GM13976 (cell line): ENCODE results near the gene SOBP.
A peak's percentile ranks its signal among the peaks of the same experiment; 100 is the strongest.

Source experiments
- DNase-seq: peaks from one replicate; pipeline ENCODE4 v3.0.0; 2012; ENCODE audit warnings: low spot score
- in situ Hi-C: fragments of 300-500 bp; cut with MboI; formaldehyde crosslinking; loops from one replicate; pipeline ENCODE4 v1.12.0; 2022; ENCODE audit warnings: low sequenced_read_pairs, mixed read lengths, inconsistent platforms; ENCODE audit not compliant: unreplicated experiment
- TF ChIP-seq, protein P1 (sequence below): IDR thresholded peaks from 2 replicates; pipeline ENCODE4 v1.5.1; 2012; ENCODE audit warnings: borderline replicate concordance, mild to moderate bottlenecking; ENCODE audit not compliant: insufficient read depth; ENCODE audit errors: extremely low read depth, missing control alignments, control extremely low read depth

Gene SOBP, protein sequence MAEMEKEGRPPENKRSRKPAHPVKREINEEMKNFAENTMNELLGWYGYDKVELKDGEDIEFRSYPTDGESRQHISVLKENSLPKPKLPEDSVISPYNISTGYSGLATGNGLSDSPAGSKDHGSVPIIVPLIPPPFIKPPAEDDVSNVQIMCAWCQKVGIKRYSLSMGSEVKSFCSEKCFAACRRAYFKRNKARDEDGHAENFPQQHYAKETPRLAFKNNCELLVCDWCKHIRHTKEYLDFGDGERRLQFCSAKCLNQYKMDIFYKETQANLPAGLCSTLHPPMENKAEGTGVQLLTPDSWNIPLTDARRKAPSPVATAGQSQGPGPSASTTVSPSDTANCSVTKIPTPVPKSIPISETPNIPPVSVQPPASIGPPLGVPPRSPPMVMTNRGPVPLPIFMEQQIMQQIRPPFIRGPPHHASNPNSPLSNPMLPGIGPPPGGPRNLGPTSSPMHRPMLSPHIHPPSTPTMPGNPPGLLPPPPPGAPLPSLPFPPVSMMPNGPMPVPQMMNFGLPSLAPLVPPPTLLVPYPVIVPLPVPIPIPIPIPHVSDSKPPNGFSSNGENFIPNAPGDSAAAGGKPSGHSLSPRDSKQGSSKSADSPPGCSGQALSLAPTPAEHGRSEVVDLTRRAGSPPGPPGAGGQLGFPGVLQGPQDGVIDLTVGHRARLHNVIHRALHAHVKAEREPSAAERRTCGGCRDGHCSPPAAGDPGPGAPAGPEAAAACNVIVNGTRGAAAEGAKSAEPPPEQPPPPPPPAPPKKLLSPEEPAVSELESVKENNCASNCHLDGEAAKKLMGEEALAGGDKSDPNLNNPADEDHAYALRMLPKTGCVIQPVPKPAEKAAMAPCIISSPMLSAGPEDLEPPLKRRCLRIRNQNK

DNA sequence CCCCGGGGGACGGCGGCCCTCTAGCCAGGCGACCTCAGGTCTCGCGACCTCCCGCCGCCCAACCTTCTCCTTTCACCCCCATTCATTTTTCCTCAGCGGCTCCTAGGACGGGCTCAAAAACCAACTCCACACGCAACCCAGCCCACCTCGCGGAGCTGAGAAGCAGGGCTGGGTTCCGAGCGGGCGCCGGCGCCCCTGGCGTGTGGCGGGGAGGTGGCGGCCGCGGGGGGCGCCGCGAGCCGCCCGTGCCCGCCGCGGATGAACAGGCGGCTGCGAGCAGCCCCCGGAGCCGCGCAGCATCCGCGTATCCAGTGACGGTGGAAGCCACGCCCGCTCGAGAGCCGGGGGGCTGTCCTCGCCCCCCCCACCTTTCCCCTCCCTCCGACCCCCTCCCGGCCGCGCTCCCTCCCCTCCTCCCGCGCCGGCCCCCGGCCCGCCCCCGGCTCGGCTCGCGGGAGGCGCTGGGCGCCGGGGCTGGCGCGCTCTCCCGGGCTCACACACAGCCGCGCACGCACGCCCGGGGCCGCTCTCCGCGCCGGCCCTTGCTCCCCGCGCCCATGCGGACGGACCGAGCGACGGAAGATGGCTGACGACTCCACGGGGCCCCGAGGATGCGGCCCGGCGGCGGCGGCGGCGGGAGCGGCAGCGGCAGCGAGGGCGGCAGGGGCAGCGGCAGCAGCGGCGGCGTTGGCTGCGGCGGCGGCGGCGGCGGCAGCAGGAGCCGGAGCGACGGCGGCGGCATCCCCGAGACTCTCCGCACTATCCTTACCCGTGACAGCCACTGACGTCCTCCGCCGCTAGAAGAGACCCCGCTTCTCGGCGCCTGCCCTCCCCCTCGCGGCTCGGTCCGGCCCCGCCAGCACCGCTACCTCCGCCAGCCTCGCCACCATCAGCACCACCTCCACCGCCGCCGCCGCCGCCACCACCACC, at the start of gene SOBP:
SOBP (plus strand) TSS at position 482 of the 930 bp plus-strand sequence. CDS start 500 bp downstream, outside the sequence.
- peak; percentile 68 for DNase-seq
- in situ Hi-C loops, result no loop called here
- TF ChIP-seq, protein P1, sequence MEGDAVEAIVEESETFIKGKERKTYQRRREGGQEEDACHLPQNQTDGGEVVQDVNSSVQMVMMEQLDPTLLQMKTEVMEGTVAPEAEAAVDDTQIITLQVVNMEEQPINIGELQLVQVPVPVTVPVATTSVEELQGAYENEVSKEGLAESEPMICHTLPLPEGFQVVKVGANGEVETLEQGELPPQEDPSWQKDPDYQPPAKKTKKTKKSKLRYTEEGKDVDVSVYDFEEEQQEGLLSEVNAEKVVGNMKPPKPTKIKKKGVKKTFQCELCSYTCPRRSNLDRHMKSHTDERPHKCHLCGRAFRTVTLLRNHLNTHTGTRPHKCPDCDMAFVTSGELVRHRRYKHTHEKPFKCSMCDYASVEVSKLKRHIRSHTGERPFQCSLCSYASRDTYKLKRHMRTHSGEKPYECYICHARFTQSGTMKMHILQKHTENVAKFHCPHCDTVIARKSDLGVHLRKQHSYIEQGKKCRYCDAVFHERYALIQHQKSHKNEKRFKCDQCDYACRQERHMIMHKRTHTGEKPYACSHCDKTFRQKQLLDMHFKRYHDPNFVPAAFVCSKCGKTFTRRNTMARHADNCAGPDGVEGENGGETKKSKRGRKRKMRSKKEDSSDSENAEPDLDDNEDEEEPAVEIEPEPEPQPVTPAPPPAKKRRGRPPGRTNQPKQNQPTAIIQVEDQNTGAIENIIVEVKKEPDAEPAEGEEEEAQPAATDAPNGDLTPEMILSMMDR, result no peak

DNA sequence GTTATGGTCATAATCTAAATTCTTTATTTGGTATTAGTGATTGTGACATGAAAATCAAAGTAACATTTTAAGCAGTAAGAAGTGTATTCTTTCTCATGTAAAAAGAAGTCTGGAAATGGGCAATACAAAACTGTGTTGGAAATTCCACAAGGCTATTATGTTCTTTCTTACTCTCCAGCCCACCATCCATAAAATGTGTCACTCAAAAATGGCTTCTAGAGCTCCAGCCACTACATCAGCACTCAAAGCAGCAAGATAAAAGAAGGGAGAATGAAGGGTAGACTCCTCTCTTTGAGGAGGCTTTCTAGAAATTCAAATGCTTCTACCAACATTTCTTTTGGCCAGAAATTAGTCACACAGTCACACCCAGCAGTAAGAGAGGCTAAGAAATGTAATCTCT, 49.0 kb upstream of the SOBP start:
- in situ Hi-C loops, result no loop called here
- no peak for DNase-seq
- TF ChIP-seq, protein P1, result no peak

DNA sequence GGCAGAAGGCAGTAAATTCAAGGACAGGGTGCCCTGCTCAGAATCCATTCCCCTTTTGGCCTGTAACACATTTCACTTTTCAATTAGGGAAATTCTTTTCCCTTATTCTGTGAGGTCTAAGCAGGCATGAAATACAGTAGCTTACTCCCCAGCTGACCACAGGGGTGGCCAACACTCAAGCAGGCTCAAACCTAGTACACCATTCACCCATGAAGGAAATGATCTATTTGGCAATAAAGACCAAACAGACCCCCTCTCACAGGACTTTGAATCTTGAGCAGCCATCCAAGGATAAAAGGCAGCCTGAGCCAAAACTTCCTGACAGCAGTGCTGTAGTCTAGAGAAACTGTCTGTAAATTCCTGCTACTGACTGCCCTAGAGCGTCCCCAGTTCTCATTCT, 48.2 kb upstream of the SOBP start:
- DNase-seq, result no peak
- TF ChIP-seq, protein P1, result no peak
- in situ Hi-C loops, result no loop called here

DNA sequence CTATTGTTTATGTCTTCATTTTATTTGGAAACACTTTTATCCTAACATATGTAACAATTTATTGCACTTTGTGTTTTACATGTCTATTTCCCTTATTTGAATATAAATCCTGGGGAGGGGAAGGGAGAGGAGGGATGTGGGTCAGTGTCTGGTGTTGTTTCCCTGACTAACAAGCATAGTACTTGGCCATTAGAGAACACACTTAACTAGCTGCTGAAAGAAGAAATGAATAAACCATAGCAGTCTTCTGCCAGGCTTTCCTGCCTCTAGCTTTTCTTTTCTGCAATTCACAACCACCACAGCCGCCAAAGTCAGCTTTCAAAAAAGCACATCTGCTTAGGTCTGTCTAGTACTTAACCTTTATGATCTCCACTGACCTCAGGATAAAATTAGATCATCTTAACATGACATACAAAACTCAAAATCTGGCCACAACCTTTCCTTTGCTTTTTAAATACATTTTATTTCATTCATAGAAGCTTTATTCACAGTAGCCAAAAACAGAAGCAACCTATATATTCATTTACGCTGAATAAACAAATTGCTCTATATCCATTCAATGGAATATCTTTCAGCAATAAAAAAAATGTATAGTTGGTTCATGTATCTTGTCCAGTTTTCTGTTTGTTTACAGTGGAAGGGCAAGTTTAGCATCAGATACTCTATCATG, 46.8 kb upstream of the SOBP start:
- in situ Hi-C loops, result no loop called here
- DNase-seq, result no peak
- TF ChIP-seq, protein P1, result no peak

DNA sequence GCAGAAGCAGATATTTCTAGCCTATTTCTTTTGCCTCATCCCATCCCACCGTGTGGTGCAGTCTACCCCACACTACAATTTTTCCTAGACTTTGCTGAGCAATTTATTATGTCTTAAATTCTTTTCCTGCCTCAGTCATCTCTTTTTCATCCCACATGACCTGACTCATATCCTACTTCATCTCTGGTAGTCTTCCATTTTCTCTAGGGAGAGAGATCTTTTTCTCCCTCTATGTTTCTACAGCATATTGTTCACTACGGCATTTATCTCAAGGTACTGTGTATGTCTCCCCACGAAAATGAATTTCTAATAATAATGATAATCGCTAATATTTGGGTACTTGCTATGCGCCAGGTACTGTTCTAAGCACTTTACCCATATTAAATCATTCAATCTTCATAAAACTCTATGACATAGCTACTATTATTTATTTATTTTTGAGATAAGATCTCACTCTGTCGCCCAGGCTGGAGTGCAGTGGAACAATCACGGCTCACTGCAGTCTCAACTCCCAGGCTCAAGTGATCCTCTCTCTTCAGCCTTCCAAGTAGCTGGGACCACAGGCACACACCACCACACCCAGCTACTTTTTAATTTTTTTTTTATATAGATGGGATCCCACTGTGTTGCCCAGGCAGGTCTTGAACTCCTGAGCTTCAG, 46.2 kb upstream of the SOBP start:
- no peak for DNase-seq
- TF ChIP-seq, protein P1, result no peak
- in situ Hi-C loops, result no loop called here
